Adrenal gland (tissue), 5 donors: ENCODE measurements around the gene SLC4A11.

Source experiments
- POLR2A ChIP-seq, 2 donors: fragments of 450-650 bp; IDR thresholded peaks; one replicate each; pipeline ENCODE4 v1.6.1; 2017; ENCODE audit warnings: antibody characterized with exemption in 2 of 2, mild to moderate bottlenecking in 2 of 2, moderate library complexity in 1 of 2
- TF ChIP-seq, protein P1 (sequence below), 6 experiments: fragments of 450-650 bp in 4 of 6; fragments of 200-600 bp in 2 of 6; sonication (generic) in 1 of 6; IDR thresholded peaks; 1 replicate in 5 of 6; 2 replicates in 1 of 6; pipeline versions ENCODE4 v1.5.1 to v1.8.0; 2016 to 2021; ENCODE audit warnings: antibody characterized with exemption in 6 of 6, mild to moderate bottlenecking in 2 of 6, moderate library complexity in 1 of 6
- donor health status: DM: no; HTN: no; CAD: no.

DNA sequence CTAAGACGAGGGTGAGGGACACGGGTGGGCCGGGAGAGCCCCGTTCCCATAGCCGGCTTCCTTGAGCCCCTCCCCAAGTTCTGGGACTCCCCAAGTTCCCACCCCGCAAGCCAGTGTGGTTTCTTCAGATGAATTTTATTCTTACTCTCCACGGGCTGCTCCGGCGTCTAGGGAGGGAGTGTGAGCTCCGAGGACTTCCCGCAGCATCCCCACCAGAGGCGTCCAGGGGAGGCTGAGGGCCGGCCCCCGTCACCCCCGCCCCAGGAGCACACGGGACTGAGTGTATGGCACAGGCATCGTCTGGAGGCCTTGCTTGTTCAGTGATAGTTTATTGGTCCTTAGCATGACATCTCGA, 10.0 kb upstream of the SLC4A11 start:
- TF ChIP-seq POLR2A (IDR thresholded peaks at IDR 0.05) = no peak
- TF ChIP-seq, protein P1, sequence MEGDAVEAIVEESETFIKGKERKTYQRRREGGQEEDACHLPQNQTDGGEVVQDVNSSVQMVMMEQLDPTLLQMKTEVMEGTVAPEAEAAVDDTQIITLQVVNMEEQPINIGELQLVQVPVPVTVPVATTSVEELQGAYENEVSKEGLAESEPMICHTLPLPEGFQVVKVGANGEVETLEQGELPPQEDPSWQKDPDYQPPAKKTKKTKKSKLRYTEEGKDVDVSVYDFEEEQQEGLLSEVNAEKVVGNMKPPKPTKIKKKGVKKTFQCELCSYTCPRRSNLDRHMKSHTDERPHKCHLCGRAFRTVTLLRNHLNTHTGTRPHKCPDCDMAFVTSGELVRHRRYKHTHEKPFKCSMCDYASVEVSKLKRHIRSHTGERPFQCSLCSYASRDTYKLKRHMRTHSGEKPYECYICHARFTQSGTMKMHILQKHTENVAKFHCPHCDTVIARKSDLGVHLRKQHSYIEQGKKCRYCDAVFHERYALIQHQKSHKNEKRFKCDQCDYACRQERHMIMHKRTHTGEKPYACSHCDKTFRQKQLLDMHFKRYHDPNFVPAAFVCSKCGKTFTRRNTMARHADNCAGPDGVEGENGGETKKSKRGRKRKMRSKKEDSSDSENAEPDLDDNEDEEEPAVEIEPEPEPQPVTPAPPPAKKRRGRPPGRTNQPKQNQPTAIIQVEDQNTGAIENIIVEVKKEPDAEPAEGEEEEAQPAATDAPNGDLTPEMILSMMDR (IDR thresholded peaks at IDR 0.05) = no peak
